NT2/D1 (cell line): Measurements from ENCODE around the gene MCCC1.
A peak's percentile ranks its signal among the peaks of the same experiment; 100 is the strongest.
"Not testable (repeated sequence)": the region's sequence is repeated elsewhere in the genome, so short reads cannot be mapped to it uniquely, and the experiment has no call there.

Experiments
- DNase-seq: peaks from one replicate; pipeline ENCODE4 v3.0.0-alpha.2; 2011; ENCODE audit warnings: low read depth, low spot score
- H3K27me3 ChIP-seq: 2 replicates; pipeline ENCODE4 v1.6.0; 2011; ENCODE audit warnings: mild to moderate bottlenecking; ENCODE audit not compliant: insufficient read length, insufficient read depth
- H3K36me3 ChIP-seq: 2 replicates; pipeline ENCODE4 v1.6.1; 2011; ENCODE audit warnings: mild to moderate bottlenecking, low read length, mixed read lengths; ENCODE audit not compliant: insufficient read depth, insufficient read length
- H3K4me1 ChIP-seq: 2 replicates; pipeline ENCODE4 v1.5.1; 2011; ENCODE audit not compliant: insufficient read depth, insufficient read length
- H3K4me3 ChIP-seq: 2 replicates; pipeline ENCODE4 v1.5.1; 2011; ENCODE audit warnings: low read depth; ENCODE audit not compliant: insufficient read length
- H3K9ac ChIP-seq: 2 replicates; pipeline ENCODE4 v1.6.0; 2011; ENCODE audit warnings: low read depth; ENCODE audit not compliant: insufficient read length
- H3K9me3 ChIP-seq: 2 replicates; pipeline ENCODE4 v1.5.1; 2011; ENCODE audit warnings: mild to moderate bottlenecking, low read length; ENCODE audit not compliant: insufficient read depth
- SUZ12 ChIP-seq: IDR thresholded peaks from 2 replicates; pipeline ENCODE4 v1.6.1; 2011; ENCODE audit not compliant: insufficient read length, insufficient read depth; ENCODE audit errors: extremely low read depth
- YY1 ChIP-seq: IDR thresholded peaks from 2 replicates; pipeline ENCODE4 v1.6.1; 2011; ENCODE audit not compliant: insufficient read length, insufficient read depth
- ZNF274 ChIP-seq: IDR thresholded peaks from 2 replicates; pipeline ENCODE4 v1.6.1; 2011; ENCODE audit warnings: mild to moderate bottlenecking, low read depth, low read length

The MCCC1 gene

DNA sequence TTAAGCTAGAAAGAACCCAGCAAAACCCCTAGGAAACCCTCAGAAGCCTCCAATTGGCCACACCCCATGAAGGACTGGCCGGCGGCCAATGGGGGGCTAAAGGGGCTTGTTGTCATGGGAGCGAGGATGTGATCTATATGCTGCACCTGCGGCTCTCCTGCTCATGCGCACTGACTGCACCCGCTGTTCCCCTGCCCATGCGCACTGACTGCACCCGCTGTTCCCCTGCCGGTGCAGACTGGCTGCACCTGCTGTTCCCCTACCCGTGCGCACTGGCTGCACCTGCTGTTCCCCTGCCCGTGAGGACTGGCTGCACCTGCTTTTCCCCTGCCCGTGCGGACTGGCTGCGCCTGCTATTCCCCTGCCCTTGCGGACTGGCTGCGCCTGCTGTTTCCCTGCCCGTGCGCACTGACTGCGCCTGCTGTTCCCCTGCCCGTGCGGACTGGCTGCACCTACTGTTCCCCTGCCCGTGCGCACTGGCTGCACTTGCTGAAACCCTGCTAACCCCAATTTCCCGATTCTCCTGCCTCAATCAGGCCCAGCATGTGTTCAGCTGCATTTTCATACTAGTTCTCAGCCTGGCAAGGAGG is 16.8 kb upstream of the MCCC1 start:
- H3K36me3 ChIP-seq = no peaks in the 10 kb centered on the region
- H3K9me3 ChIP-seq = no peaks in the 10 kb centered on the region
- H3K4me1 ChIP-seq = peaks cover 18% of the 10 kb centered on the region
- peaks cover 29% of the 10 kb centered on the region for H3K27me3 ChIP-seq
- H3K9ac ChIP-seq = no peak overlapping the region
- peak; percentile 44 for DNase-seq
- no peak for TF ChIP-seq SUZ12
- TF ChIP-seq YY1 = no peak
- no peak for TF ChIP-seq ZNF274
- no peak overlapping the region for H3K4me3 ChIP-seq

DNA sequence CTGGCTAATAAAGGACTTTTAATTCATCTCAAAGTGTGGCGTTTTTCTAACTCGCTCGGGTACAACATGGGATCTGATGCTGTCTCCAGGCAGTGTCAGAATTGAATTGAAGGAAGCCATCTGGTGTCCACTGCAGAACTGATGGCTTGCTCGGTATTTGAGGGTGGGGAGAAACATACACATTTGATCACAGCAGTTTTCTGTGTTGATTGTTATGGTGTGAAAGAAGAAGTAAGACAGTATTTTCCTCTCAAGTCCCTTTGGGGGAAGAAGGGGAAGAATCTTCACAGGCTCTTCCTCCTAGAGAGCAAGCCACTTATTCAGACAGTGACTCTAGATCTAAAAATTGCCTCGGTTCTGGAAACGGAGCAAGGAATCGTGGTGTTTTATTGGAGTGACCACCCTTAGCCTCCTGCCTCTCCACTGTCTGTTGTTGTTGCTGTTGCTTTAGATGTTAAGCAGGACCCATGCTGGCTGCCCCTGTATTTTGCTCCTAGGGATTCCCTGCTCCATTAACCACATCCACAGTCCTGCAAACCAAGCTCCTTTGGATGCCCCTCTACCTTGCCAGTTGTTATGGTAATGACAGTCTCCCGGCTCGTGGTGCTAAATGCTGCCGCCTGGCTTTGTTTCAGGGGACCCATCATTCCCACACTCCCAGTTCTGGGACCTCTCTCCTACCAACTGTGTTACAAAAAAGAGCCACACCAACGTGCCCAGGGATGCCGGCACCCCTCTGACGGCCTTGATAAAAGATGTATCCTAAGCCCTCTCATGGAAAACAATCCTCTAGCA is 15.3 kb upstream of the MCCC1 start:
- Histone ChIP-seq H3K9me3 (peaks cover 7% of the 10 kb centered on the region), H3K36me3 (no peaks in the 10 kb centered on the region), H3K9ac (no peak overlapping the region), H3K4me1 (peaks cover 18% of the 10 kb centered on the region), H3K27me3 (peaks cover 29% of the 10 kb centered on the region), H3K4me3 (no peak overlapping the region)
- TF ChIP-seq YY1 = no peak
- no peak for TF ChIP-seq SUZ12
- no peak for TF ChIP-seq ZNF274
- DNase-seq = peak; percentile 74

DNA sequence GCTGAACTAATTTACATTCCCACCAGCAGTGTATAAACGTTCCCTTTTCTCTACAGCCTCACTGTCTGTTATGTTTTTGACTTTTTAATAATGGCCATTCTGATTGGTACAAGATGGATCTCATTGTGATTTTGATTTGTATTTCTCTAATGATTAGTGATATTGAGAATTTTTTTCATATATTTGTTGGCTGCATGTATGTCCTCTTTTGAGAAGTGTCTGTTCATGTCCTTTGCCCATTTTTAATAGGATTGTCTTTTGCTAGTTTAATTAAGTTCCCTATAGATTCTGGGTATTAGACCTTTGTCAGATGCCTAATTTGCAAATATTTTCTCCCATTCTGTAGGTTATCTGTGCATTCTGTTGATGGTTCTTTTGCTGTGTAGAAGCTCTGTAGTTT is 10.6 kb upstream of the MCCC1 start:
- H3K36me3 ChIP-seq, H3K9me3 ChIP-seq, H3K4me1 ChIP-seq, DNase-seq, H3K27me3 ChIP-seq, H3K4me3 ChIP-seq, H3K9ac ChIP-seq: not testable (repeated sequence)

DNA sequence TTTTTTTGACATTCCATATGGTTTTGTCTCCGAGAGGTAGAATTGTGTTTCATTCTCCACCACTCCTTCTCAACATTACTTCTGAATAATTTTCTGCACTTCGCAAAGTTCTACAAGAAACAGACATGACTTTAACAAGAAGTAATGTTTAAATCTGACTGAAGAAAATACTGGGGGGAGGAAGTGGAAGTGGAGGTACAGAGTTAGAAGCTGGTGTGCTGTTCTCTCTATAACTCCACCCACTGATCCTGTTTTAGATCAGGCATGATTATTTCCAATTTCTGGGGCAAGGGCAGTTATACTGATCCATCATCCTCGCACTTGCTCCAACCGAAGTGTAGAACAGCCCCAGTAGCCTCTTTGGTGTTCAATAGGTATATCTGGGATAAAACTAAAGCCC is 9.2 kb upstream of the MCCC1 start:
- no peak for TF ChIP-seq YY1
- Histone ChIP-seq H3K9me3 (peaks cover 8% of the 10 kb centered on the region), H3K9ac (no peak overlapping the region), H3K36me3 (no peaks in the 10 kb centered on the region), H3K27me3 (no peaks in the 10 kb centered on the region), H3K4me3 (no peak overlapping the region), H3K4me1 (no peaks in the 10 kb centered on the region)
- no peak for DNase-seq

DNA sequence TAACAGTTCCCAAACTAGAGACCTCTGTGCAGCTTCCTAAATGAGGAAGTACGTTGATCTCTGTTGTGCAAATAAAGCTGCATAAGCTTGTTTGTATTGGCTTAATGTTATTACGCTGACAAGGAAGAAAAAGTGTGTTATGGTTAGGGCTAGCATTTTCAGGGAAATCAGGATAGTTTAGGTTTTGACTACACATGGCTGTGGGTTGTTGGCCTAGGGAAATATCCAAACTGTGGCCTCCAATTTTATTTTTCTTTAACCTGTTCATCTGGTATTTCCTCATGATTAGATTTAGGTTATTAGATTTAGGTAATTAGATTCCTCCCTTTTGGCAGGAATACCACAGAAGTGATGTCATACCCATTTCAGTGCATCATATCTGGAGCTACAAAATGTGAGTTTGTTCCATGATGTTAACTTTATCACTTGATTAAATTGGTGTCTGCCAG is 8.7 kb upstream of the MCCC1 start:
- TF ChIP-seq ZNF274 (no peak), SUZ12 (no peak), YY1 (no peak)
- no peaks in the 10 kb centered on the region for H3K36me3 ChIP-seq
- no peaks in the 10 kb centered on the region for H3K27me3 ChIP-seq
- H3K4me3 ChIP-seq = no peak overlapping the region
- no peaks in the 10 kb centered on the region for H3K4me1 ChIP-seq
- DNase-seq = no peak
- H3K9ac ChIP-seq = no peak overlapping the region
- H3K9me3 ChIP-seq = peaks cover 13% of the 10 kb centered on the region

DNA sequence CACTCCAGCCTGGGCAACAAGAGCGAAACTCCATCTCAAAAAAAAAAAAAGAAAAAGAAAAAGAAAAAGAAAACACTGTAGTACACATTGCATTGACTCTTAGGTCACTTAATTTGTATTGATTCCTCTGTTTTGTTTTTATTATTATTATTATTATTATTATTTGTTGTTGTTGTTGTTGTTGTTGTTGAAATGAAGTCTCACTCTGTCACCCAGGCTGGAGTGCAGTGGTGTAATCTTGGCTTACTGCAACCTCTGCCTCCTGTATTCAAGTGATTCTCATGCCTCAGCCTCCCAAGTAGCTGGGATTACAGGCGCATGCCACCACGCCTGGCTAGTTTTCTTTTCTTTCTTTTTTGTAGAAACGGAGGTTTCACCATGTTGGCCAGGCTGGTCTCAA is 8.1 kb upstream of the MCCC1 start:
- H3K27me3 ChIP-seq, H3K36me3 ChIP-seq, H3K4me3 ChIP-seq, H3K4me1 ChIP-seq, DNase-seq, H3K9ac ChIP-seq: not testable (repeated sequence)
- H3K9me3 ChIP-seq = peaks cover 13% of the 10 kb centered on the region

DNA sequence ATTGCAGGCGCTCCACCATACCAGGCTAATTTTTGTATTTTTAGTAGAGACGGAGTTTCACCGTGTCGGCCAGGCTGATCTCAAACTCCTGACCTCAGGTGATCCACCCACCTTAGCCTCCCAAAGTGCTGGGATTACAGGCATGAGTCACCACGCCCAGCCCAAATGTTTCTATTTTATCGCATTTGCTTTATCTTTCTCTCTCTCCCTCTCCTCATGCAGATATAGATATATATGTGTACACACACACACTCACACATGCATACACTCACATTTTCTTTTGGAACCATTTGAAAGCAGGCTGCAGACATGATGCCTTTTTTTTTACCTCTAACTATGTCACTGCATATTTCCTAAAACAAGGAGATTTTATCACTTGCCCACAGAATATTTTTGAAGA is 7.3 kb upstream of the MCCC1 start:
- H3K9ac ChIP-seq = no peak overlapping the region
- TF ChIP-seq ZNF274 (no peak), YY1 (no peak), SUZ12 (no peak)
- H3K4me1 ChIP-seq = no peaks in the 10 kb centered on the region
- no peaks in the 10 kb centered on the region for H3K36me3 ChIP-seq
- no peak overlapping the region for H3K4me3 ChIP-seq
- DNase-seq = no peak
- H3K27me3 ChIP-seq = no peaks in the 10 kb centered on the region
- peaks cover 13% of the 10 kb centered on the region for H3K9me3 ChIP-seq

DNA sequence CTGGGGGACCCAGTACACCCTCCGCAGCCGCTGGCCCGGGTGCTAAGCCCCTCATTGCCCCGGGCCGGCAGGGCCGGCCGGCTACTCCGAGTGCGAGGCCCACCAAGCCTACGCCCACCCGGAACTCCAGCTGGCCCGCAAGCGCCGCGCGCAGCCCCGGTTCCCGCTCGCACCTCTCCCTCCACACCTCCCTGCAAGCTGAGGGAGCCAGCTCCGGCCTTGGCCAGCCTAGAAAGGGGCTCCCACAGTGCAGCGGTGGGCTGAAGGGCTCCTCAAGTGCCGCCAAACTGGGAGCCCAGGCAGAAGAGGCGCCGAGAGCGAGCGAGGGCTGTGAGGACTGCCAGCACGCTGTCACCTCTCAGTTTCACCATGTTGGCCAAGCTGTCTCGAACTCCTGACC is 4.7 kb upstream of the MCCC1 start:
- H3K4me3 ChIP-seq, H3K9me3 ChIP-seq, H3K36me3 ChIP-seq, H3K9ac ChIP-seq, H3K4me1 ChIP-seq, DNase-seq, H3K27me3 ChIP-seq: not testable (repeated sequence)

DNA sequence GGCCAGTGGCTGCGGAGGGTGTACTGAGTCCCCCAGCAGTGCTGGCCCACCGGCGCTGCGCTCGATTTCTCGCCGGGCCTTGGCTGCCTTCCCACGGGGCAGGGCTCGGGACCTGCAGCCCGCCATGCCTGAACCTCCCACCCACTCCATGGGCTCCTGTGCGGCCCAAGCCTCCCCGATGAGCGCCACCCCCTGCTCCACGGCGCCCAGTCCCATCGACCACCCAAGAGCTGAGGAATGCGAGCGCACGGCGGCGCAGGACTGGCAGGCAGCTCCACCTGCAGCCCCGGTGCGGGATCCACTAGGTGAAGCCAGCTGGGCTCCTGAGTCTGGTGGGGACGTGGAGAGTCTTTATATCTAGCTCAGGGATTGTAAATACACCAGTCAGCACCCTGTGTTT is 1.7 kb upstream of the MCCC1 start:
- H3K4me3 ChIP-seq, H3K9me3 ChIP-seq, H3K36me3 ChIP-seq, H3K27me3 ChIP-seq, H3K9ac ChIP-seq, H3K4me1 ChIP-seq, DNase-seq: not testable (repeated sequence)
